Naive thymus-derived CD4-positive, alpha-beta T cell (primary cell): ENCODE measurements around the gene PCDHGC4. TPM values are rescaled to one million over a fixed set of nuclear protein-coding genes. Genes with fewer than 3 reads are reported as not detected.

Experiments used
- ATAC-seq: fragments of 150-1000 bp; cut with Tn5 transposase; 2 replicates; pipeline ENCODE4 v1.10.0; 2021; ENCODE audit warnings: mild to moderate bottlenecking, moderate library complexity
- CTCF ChIA-PET: fragments of 350-600 bp; sonication (Branson Sonifier 250); formaldehyde crosslinking; loops from one replicate; lab custom pipeline; 2021; ENCODE audit warnings: antibody characterized with exemption; lab: Charles Lee
- POLR2A ChIA-PET: fragments of 350-600 bp; sonication (Branson Sonifier 250); formaldehyde crosslinking; loops from one replicate; lab custom pipeline; 2021; ENCODE audit warnings: antibody characterized with exemption, inconsistent platforms; lab: Charles Lee
- DNase-seq, 9 donors: peaks; one replicate each; pipeline versions ENCODE4 v3.0.0 to v3.0.0-alpha.2; 2020 to 2022; ENCODE audit warnings: mixed read lengths in 1 of 9
- H3K27ac ChIP-seq: one replicate; pipeline ENCODE4 v1.7.0; 2013; ENCODE audit warnings: mild to moderate bottlenecking, low read depth, low read length, moderate library complexity
- H3K27me3 ChIP-seq, 2 donors: one replicate each; pipeline ENCODE4 v1.7.0; 2013; ENCODE audit warnings: low read length in 2 of 2, mild to moderate bottlenecking in 2 of 2, moderate library complexity in 2 of 2; ENCODE audit not compliant: control insufficient read depth in 2 of 2, insufficient read depth in 2 of 2
- H3K36me3 ChIP-seq, 3 experiments: 1 replicate in 2 of 3; 2 replicates in 1 of 3; pipeline ENCODE4 v1.7.0; 2013; ENCODE audit warnings: low read length in 3 of 3, mild to moderate bottlenecking in 3 of 3, moderate library complexity in 1 of 3; ENCODE audit not compliant: insufficient read depth in 3 of 3, control insufficient read depth in 2 of 3
- H3K4me1 ChIP-seq, 2 donors: one replicate each; pipeline ENCODE4 v1.7.0; 2013; ENCODE audit warnings: low read length in 2 of 2, mild to moderate bottlenecking in 2 of 2, moderate library complexity in 1 of 2; ENCODE audit not compliant: control insufficient read depth in 2 of 2, insufficient read depth in 2 of 2
- H3K4me3 ChIP-seq: 2 replicates; pipeline ENCODE4 v1.7.0; 2013; ENCODE audit warnings: mild to moderate bottlenecking, low read length
- H3K9me3 ChIP-seq, 3 experiments: 1 replicate in 2 of 3; 2 replicates in 1 of 3; pipeline ENCODE4 v1.7.0; 2013; ENCODE audit warnings: low read length in 3 of 3; ENCODE audit not compliant: control insufficient read depth in 2 of 3
- H3K27ac Mint-ChIP-seq, 9 donors: one replicate each; pipeline ENCODE4 v1.8.0; 2020 to 2022; ENCODE audit warnings: mixed read lengths in 9 of 9, mild to moderate bottlenecking in 8 of 9, moderate library complexity in 5 of 9, inconsistent platforms in 2 of 9
- H3K27me3 Mint-ChIP-seq, 5 donors: one replicate each; pipeline ENCODE4 v1.8.0; 2021 to 2022; ENCODE audit warnings: mixed read lengths in 5 of 5, mild to moderate bottlenecking in 1 of 5
- H3K36me3 Mint-ChIP-seq, 5 donors: one replicate each; pipeline ENCODE4 v1.8.0; 2020 to 2022; ENCODE audit warnings: mixed read lengths in 5 of 5, mild to moderate bottlenecking in 3 of 5, inconsistent platforms in 1 of 5
- H3K4me1 Mint-ChIP-seq, 7 donors: one replicate each; pipeline ENCODE4 v1.8.0; 2020 to 2022; ENCODE audit warnings: mixed read lengths in 7 of 7, mild to moderate bottlenecking in 3 of 7, inconsistent platforms in 1 of 7
- H3K4me3 Mint-ChIP-seq, 10 donors: one replicate each; pipeline ENCODE4 v1.8.0; 2020 to 2022; ENCODE audit warnings: mild to moderate bottlenecking in 10 of 10, mixed read lengths in 10 of 10, moderate library complexity in 6 of 10, inconsistent platforms in 2 of 10
- H3K9me3 Mint-ChIP-seq, 11 donors: one replicate each; pipeline ENCODE4 v1.8.0; 2020 to 2022; ENCODE audit warnings: mixed read lengths in 11 of 11, mild to moderate bottlenecking in 4 of 11, inconsistent platforms in 1 of 11, moderate library complexity in 1 of 11
- intact Hi-C, 2 donors: fragments of 100-400 bp; cut with micrococcal nuclease; formaldehyde crosslinking; loops; one replicate each; pipeline ENCODE4 v1.15.1; 2023
- polyA plus RNA-seq, 2 donors: library from polyadenylated mRNA; unstranded; fragments of 300-500 nt; fragmentation: Illumina TruSeq; gene quantifications; one replicate each; pipeline ENCODE4 v1.2.3, GENCODE V29; 2021
- total RNA-seq, 6 experiments: library from RNA in 5 of 6; stranded (reverse) in 5 of 6; gene quantifications; 1 replicate in 5 of 6; 2 replicates in 1 of 6; pipeline ENCODE4 v1.2.3 and lab custom pipeline; 2021 to 2026

PCDHGC4 gene
- total and polyA plus RNA-seq, 7 experiments from 2014 or later: 0.22 TPM; not detected in 6

DNA sequence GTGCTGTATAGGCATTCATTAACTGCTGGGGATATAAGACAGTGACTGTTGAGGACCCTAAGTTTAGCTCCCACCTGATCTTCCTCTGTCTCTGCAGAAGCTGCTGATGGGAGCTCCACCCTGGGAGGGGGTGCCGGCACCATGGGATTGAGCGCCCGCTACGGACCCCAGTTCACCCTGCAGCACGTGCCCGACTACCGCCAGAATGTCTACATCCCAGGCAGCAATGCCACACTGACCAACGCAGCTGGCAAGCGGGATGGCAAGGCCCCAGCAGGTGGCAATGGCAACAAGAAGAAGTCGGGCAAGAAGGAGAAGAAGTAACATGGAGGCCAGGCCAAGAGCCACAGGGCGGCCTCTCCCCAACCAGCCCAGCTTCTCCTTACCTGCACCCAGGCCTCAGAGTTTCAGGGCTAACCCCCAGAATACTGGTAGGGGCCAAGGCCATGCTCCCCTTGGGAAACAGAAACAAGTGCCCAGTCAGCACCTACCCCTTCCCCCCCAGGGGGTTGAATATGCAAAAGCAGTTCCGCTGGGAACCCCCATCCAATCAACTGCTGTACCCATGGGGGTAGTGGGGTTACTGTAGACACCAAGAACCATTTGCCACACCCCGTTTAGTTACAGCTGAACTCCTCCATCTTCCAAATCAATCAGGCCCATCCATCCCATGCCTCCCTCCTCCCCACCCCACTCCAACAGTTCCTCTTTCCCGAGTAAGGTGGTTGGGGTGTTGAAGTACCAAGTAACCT is 26.2 kb downstream of the PCDHGC4 start:
- H3K9me3 Mint-ChIP-seq: peaks cover 0 to 1% (median 0%) of the 10 kb centered on the region in 11 donors
- Histone ChIP-seq H3K9me3 (no peaks in the 10 kb centered on the region), H3K4me3 (no peak overlapping the region), H3K4me1 (peaks cover 0 to 13% of the 10 kb centered on the region in 2 donors), H3K27ac (no peak overlapping the region), H3K27me3 (no peaks in the 10 kb centered on the region), H3K36me3 (peaks cover 0 to 6% (median 0%) of the 10 kb centered on the region in 3 experiments)
- H3K27me3 Mint-ChIP-seq: peaks cover 0 to 3% (median 0%) of the 10 kb centered on the region in 5 donors
- H3K4me3 Mint-ChIP-seq: peak overlapping the region in 1 of 10 donors; percentile 2
- peaks cover 21 to 33% (median 25%) of the 10 kb centered on the region in 7 donors for H3K4me1 Mint-ChIP-seq
- DNase-seq (no peak), ATAC-seq (no peak)
- ChIA-PET POLR2A (no interaction called here), CTCF (interaction anchor here (4.7 kb wide), 1 partner anchor 13 kb away, joined by 30 read pairs; no protein-coding TSS in a partner anchor)
- intact Hi-C loops: loop anchor here (5.0 kb wide), 4 partner anchors 34 to 154 kb away; partner anchors contain the start of genes DIAPH1 (in 2 of the 2), HDAC3 (in 1 of the 2), PCDHGA4 (in 1 of the 2) and PCDHGB2 (in 1 of the 2)
- H3K36me3 Mint-ChIP-seq: peaks cover 0 to 12% (median 0%) of the 10 kb centered on the region in 5 donors
- peak overlapping the region in 1 of 9 donors; percentile 83 for H3K27ac Mint-ChIP-seq

DNA sequence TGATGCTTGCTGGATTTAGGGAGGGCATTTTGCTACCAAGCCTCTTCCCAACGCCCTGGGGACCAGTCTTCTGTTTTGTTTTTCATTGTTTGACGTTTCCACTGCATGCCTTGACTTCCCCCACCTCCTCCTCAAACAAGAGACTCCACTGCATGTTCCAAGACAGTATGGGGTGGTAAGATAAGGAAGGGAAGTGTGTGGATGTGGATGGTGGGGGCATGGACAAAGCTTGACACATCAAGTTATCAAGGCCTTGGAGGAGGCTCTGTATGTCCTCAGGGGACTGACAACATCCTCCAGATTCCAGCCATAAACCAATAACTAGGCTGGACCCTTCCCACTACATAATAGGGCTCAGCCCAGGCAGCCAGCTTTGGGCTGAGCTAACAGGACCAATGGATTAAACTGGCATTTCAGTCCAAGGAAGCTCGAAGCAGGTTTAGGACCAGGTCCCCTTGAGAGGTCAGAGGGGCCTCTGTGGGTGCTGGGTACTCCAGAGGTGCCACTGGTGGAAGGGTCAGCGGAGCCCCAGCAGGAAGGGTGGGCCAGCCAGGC is 27.0 kb downstream of the PCDHGC4 start:
- POLR2A ChIA-PET: interaction anchor here (2.5 kb wide), 1 partner anchor 191 kb away, joined by 17 read pairs; the partner anchor contains the start of gene TAF7
- intact Hi-C loops: loop anchor here (1.0 to 5.0 kb wide), 9 partner anchors 12 to 428 kb away; partner anchors contain the start of genes DIAPH1 (in 2 of the 2), TAF7 (in 2 of the 2), HDAC3 (in 1 of the 2) and PCDHGA4 (in 1 of the 2)
- Mint-ChIP-seq H3K9me3 (peaks cover 0 to 1% (median 0%) of the 10 kb centered on the region in 11 donors), H3K36me3 (peaks cover 0 to 20% (median 3%) of the 10 kb centered on the region in 5 donors), H3K27me3 (peaks cover 0 to 3% (median 0%) of the 10 kb centered on the region in 5 donors), H3K4me3 (peak overlapping the region in 8 of 10 donors; percentile 44 to 92 (median 85)), H3K27ac (peak overlapping the region in 5 of 9 donors; percentile 6 to 83 (median 19)), H3K4me1 (peaks cover 21 to 35% (median 26%) of the 10 kb centered on the region in 7 donors)
- no peaks in the 10 kb centered on the region for H3K27me3 ChIP-seq
- H3K9me3 ChIP-seq: no peaks in the 10 kb centered on the region
- no peak overlapping the region for H3K4me3 ChIP-seq
- ATAC-seq (no peak), DNase-seq (no peak)
- CTCF ChIA-PET: interaction anchor here (0.6 to 4.7 kb wide), 6 partner anchors 10 to 335 kb away, joined by 3 to 30 read pairs (median 7); partner anchors contain the start of genes PCDHB8, PCDHGA10 and TAF7
- H3K36me3 ChIP-seq: peaks cover 0 to 14% (median 0%) of the 10 kb centered on the region in 3 experiments
- peaks cover 0 to 13% of the 10 kb centered on the region in 2 donors for H3K4me1 ChIP-seq
- H3K27ac ChIP-seq: no peak overlapping the region

DNA sequence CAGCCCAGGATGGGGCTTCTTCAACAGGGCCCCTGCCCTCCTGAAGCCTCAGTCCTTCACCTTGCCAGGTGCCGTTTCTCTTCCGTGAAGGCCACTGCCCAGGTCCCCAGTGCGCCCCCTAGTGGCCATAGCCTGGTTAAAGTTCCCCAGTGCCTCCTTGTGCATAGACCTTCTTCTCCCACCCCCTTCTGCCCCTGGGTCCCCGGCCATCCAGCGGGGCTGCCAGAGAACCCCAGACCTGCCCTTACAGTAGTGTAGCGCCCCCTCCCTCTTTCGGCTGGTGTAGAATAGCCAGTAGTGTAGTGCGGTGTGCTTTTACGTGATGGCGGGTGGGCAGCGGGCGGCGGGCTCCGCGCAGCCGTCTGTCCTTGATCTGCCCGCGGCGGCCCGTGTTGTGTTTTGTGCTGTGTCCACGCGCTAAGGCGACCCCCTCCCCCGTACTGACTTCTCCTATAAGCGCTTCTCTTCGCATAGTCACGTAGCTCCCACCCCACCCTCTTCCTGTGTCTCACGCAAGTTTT is 27.6 kb downstream of the PCDHGC4 start:
- no peaks in the 10 kb centered on the region for H3K9me3 ChIP-seq
- Mint-ChIP-seq H3K36me3 (peaks cover 0 to 23% (median 6%) of the 10 kb centered on the region in 5 donors), H3K27me3 (peaks cover 0 to 3% (median 0%) of the 10 kb centered on the region in 5 donors), H3K4me3 (peak overlapping the region; percentile 84 to 97 (median 90)), H3K4me1 (peaks cover 21 to 35% (median 26%) of the 10 kb centered on the region in 7 donors), H3K27ac (peak overlapping the region; percentile 27 to 83 (median 58)), H3K9me3 (peaks cover 0 to 1% (median 0%) of the 10 kb centered on the region in 11 donors)
- CTCF ChIA-PET: interaction anchor here (0.6 to 4.7 kb wide), 11 partner anchors 9 to 335 kb away, joined by 3 to 30 read pairs (median 4); partner anchors contain the start of genes PCDHB8, PCDHGA10, PCDHGB3 and TAF7
- POLR2A ChIA-PET: interaction anchor here (0.6 to 2.5 kb wide), 3 partner anchors 9 to 192 kb away, joined by 3 to 17 read pairs (median 4); partner anchors contain the start of gene TAF7
- peaks cover 0 to 20% (median 0%) of the 10 kb centered on the region in 3 experiments for H3K36me3 ChIP-seq
- intact Hi-C loops: loop anchor here (1.0 to 5.0 kb wide), 9 partner anchors 12 to 428 kb away; partner anchors contain the start of genes DIAPH1 (in 2 of the 2), TAF7 (in 2 of the 2), HDAC3 (in 1 of the 2) and PCDHGA4 (in 1 of the 2)
- ATAC-seq (peak; percentile 79), DNase-seq (peak; percentile 48 to 87 (median 74))
- H3K27ac ChIP-seq: peak overlapping the region; percentile 39
- peaks cover 0 to 13% of the 10 kb centered on the region in 2 donors for H3K4me1 ChIP-seq
- no peaks in the 10 kb centered on the region for H3K27me3 ChIP-seq
- H3K4me3 ChIP-seq: peak overlapping the region; percentile 59

DNA sequence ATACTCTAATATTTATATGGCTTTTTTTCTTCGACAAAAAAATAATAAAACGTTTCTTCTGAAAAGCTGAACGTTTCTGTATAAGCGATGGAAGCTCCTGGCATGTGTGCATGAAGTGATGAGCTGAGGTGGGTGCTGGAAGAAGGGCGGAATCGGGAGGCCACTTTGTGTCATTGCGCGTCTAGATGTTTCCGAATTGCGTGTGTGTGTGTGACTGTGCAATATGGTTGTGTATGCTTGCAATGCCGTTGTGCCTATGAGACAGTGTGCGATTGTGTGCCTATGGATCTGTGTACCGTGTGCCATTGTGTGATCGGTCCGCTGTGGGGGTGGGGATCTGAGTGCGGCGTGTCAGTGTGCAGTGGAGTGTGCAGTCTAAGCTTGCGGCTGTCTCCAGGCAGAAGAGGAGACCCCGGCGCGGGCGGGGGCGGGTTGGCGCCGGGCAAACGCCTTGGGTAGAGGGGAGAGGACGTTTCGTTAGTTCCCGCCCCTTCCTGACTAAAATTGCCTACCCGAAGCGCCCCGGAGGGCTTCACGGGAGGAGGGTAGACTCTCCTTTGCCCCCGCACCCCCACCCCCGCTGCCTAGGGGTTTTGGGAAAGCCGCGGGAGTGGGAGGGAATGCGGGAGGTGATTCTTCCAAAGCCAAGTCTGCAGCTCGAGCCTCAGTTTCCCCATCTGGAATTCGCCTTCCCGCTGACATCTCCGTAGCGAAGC is 28.2 kb downstream of the PCDHGC4 start:
- POLR2A ChIA-PET: interaction anchor here (0.6 to 2.5 kb wide), 3 partner anchors 8 to 193 kb away, joined by 3 to 17 read pairs (median 4); partner anchors contain the start of gene TAF7
- peaks cover 0 to 27% (median 6%) of the 10 kb centered on the region in 5 donors for H3K36me3 Mint-ChIP-seq
- peaks cover 0 to 13% of the 10 kb centered on the region in 2 donors for H3K4me1 ChIP-seq
- H3K27me3 Mint-ChIP-seq: peaks cover 0 to 3% (median 0%) of the 10 kb centered on the region in 5 donors
- peak overlapping the region; percentile 45 to 83 (median 65) for H3K27ac Mint-ChIP-seq
- CTCF ChIA-PET: interaction anchor here (0.6 to 4.7 kb wide), 13 partner anchors 8 to 336 kb away, joined by 3 to 30 read pairs (median 3); partner anchors contain the start of genes PCDHB16, PCDHB8, PCDHGA10 and PCDHGB3
- H3K9me3 Mint-ChIP-seq: peaks cover 0 to 1% (median 0%) of the 10 kb centered on the region in 11 donors
- intact Hi-C loops: loop anchor here (1.0 to 5.0 kb wide), 9 partner anchors 11 to 429 kb away; partner anchors contain the start of genes DIAPH1 (in 2 of the 2), TAF7 (in 2 of the 2), HDAC3 (in 1 of the 2) and PCDHGA4 (in 1 of the 2)
- H3K9me3 ChIP-seq: no peaks in the 10 kb centered on the region
- peak overlapping the region; percentile 59 for H3K4me3 ChIP-seq
- DNase-seq: peak in 6 of 9 donors; percentile 22 to 44 (median 36)
- ATAC-seq: peak; percentile 46
- H3K27ac ChIP-seq: peak overlapping the region; percentile 39
- H3K36me3 ChIP-seq: peaks cover 0 to 26% (median 3%) of the 10 kb centered on the region in 3 experiments
- peaks cover 21 to 35% (median 26%) of the 10 kb centered on the region in 7 donors for H3K4me1 Mint-ChIP-seq
- H3K4me3 Mint-ChIP-seq: peak overlapping the region; percentile 84 to 97 (median 90)
- H3K27me3 ChIP-seq: no peaks in the 10 kb centered on the region

DNA sequence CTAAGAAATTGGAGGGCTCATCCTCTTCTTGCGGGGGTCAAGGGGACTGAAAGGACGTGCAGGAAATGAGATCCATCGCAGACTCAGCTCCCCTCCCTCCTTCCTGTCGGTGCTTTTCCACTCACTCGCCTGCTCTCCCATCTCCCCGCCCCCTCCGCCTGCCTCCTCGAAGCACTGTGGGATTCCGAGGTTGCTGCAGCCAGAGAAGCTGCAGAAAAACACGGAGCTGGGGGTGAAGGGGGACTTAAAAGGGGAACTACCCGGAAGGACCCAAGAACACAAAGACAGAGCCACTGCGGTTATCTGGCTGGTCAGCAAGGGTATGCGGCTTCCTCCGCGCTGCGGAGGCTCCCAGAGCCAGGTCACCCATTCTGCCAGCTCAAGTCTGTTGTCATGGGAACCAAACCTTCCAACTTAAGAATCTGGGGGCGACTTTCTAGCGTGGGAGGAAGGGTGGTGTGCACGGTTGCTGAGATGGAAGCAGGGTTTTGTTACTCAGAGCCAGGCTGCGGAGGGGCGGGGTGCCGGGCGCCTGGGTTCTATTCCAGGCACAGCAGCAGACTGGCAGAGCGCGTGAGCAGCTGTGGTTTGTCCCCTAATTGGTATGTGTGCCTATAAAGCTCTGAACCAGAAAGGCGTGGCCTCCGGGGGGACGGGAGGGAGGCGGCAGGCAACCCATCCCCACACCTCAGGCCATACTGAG is 28.9 kb downstream of the PCDHGC4 start:
- Histone ChIP-seq H3K27me3 (no peaks in the 10 kb centered on the region), H3K36me3 (peaks cover 0 to 34% (median 10%) of the 10 kb centered on the region in 3 experiments), H3K9me3 (no peaks in the 10 kb centered on the region), H3K4me1 (peaks cover 0 to 13% of the 10 kb centered on the region in 2 donors), H3K27ac (peak overlapping the region; percentile 39), H3K4me3 (peak overlapping the region; percentile 59)
- ChIA-PET CTCF (interaction anchor here (1.1 to 4.7 kb wide), 5 partner anchors 10 to 332 kb away, joined by 3 to 30 read pairs (median 11); partner anchors contain the start of genes PCDHB16, PCDHGA10, PCDHGB3 and TAF7), POLR2A (interaction anchor here (2.5 kb wide), 1 partner anchor 193 kb away, joined by 17 read pairs; the partner anchor contains the start of gene TAF7)
- H3K36me3 Mint-ChIP-seq: peaks cover 0 to 31% (median 6%) of the 10 kb centered on the region in 5 donors
- H3K4me1 Mint-ChIP-seq: peaks cover 21 to 35% (median 26%) of the 10 kb centered on the region in 7 donors
- H3K4me3 Mint-ChIP-seq: peak overlapping the region; percentile 84 to 97 (median 90)
- ATAC-seq (peak; percentile 34), DNase-seq (peak in 7 of 9 donors; percentile 22 to 62 (median 28))
- intact Hi-C loops: loop anchor here (1.0 to 5.0 kb wide), 5 partner anchors 11 to 156 kb away; partner anchors contain the start of genes DIAPH1 (in 2 of the 2), HDAC3 (in 1 of the 2), PCDHGA4 (in 1 of the 2) and PCDHGB2 (in 1 of the 2)
- peaks cover 0 to 3% (median 0%) of the 10 kb centered on the region in 5 donors for H3K27me3 Mint-ChIP-seq
- H3K27ac Mint-ChIP-seq: peak overlapping the region; percentile 36 to 83 (median 69)
- H3K9me3 Mint-ChIP-seq: peaks cover 0 to 1% (median 0%) of the 10 kb centered on the region in 11 donors
